ENCODE measurements around the gene TMEM185A. TPM values are rescaled to one million over a fixed set of nuclear protein-coding genes. Genes with fewer than 3 reads are reported as not detected.

The TMEM185A gene
- total RNA-seq, 2 donors from 2014 or later, result 18.4 to 53.2 TPM

Other genes with a start within 250 kb of the TMEM185A start
- 10 to 100 TPM; 47.4 to 82.9 TPM for gene IDS, start 126.5 kb downstream of the TMEM185A start, total RNA-seq
- 10 to 100 TPM; 13.9 to 17.7 TPM for gene EOLA1, start 90.8 kb downstream of the TMEM185A start, total RNA-seq
- gene HSFX3, start 81.9 kb downstream of the TMEM185A start, total RNA-seq, result under 1 TPM; 0.50 to 0.74 TPM
- gene MAGEA9B, start 44.3 kb downstream of the TMEM185A start, total RNA-seq, result 10 to 100 TPM in 1 of 2 donors, not detected in 1; 11.2 TPM
- gene HSFX2, start 36.5 kb downstream of the TMEM185A start, total RNA-seq, result not detected
- gene MAGEA11, start 80.3 kb upstream of the TMEM185A start, total RNA-seq, result 1 to 10 TPM in 1 of 2 donors, not detected in 1; 5.6 TPM
- 1 to 10 TPM; 1.2 to 6.2 TPM for gene HSFX1, start 142.3 kb upstream of the TMEM185A start, total RNA-seq
- not detected for gene MAGEA9, start 150.1 kb upstream of the TMEM185A start, total RNA-seq
- 1 to 10 TPM in 1 of 2 donors, not detected in 1; 1.0 TPM for gene MAGEA8, start 249.4 kb upstream of the TMEM185A start, total RNA-seq

Measured in prostate gland (tissue), 2 donors.